ENCODE results near the gene FAM184B.
"Not testable (repeated sequence)": the region's sequence is repeated elsewhere in the genome, so short reads cannot be mapped to it uniquely, and the experiment has no call there.

- TF ChIP-seq, protein P1, sequence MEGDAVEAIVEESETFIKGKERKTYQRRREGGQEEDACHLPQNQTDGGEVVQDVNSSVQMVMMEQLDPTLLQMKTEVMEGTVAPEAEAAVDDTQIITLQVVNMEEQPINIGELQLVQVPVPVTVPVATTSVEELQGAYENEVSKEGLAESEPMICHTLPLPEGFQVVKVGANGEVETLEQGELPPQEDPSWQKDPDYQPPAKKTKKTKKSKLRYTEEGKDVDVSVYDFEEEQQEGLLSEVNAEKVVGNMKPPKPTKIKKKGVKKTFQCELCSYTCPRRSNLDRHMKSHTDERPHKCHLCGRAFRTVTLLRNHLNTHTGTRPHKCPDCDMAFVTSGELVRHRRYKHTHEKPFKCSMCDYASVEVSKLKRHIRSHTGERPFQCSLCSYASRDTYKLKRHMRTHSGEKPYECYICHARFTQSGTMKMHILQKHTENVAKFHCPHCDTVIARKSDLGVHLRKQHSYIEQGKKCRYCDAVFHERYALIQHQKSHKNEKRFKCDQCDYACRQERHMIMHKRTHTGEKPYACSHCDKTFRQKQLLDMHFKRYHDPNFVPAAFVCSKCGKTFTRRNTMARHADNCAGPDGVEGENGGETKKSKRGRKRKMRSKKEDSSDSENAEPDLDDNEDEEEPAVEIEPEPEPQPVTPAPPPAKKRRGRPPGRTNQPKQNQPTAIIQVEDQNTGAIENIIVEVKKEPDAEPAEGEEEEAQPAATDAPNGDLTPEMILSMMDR (IDR thresholded peaks at IDR 0.05) = not testable (repeated sequence)
- TF ChIP-seq POLR2A (IDR thresholded peaks at IDR 0.05) = not testable (repeated sequence)
Observed at GRCh38 chr4:17684648-17685047, 96.8 kb downstream of the FAM184B start.

All from vagina (tissue), 2 donors.